A549 (cell line): ENCODE measurements around the gene CRMP1. TPM values are rescaled to one million over a fixed set of nuclear protein-coding genes. Genes with fewer than 3 reads are reported as not detected.
A peak's percentile ranks its signal among the peaks of the same experiment; 100 is the strongest.

Experiments
- ATAC-seq, 2 experiments: fragments of 200-7000 bp in 1 of 2; fragments of >200 bp in 1 of 2; cut with Nextera tagmentation in 1 of 2; cut with Tn5 transposase in 1 of 2; 3 replicates each; pipeline versions ENCODE4 v1.8.0 to v1.9.1; 2018 to 2020; ENCODE audit warnings: mild to moderate bottlenecking in 1 of 2, moderate library complexity in 1 of 2
- CTCF ChIA-PET: fragments of 300-600 bp; sonication (Branson Sonifier 250); formaldehyde crosslinking; extraction: SDS; loops from one replicate; lab custom pipeline; 2021; ENCODE audit warnings: antibody characterized with exemption, inconsistent platforms; lab: Yijun Ruan, JAX
- POLR2A ChIA-PET: fragments of 350-600 bp; formaldehyde crosslinking; extraction: SDS; loops from one replicate; lab custom pipeline; 2021; ENCODE audit warnings: antibody characterized with exemption, inconsistent platforms; lab: Yijun Ruan, JAX
- DNase-seq, 2 experiments: peaks; one replicate each; pipeline versions ENCODE4 v3.0.0 to v3.0.0-alpha.2; 2011 to 2016; ENCODE audit warnings: low read depth in 1 of 2, low spot score in 1 of 2
- FAIRE-seq: peaks from 2 replicates; lab custom pipeline; 2011; peaks lifted over from hg19 to GRCh38; lab: Jason Lieb, UNC
- H3K27ac ChIP-seq, 2 experiments: fragments of >200 bp; sonication (Bioruptor Twin); formaldehyde crosslinking; 3 replicates each; pipeline ENCODE4 v1.5.1; 2016 to 2017
- H3K4me1 ChIP-seq: fragments of >200 bp; sonication (Bioruptor Twin); formaldehyde crosslinking; 3 replicates; pipeline ENCODE4 v1.6.1; 2016
- H3K4me2 ChIP-seq: fragments of >200 bp; sonication (Bioruptor Twin); formaldehyde crosslinking; 3 replicates; pipeline ENCODE4 v1.6.1; 2016
- H3K4me3 ChIP-seq: fragments of >200 bp; sonication (Bioruptor Twin); formaldehyde crosslinking; 3 replicates; pipeline ENCODE4 v1.5.1; 2016
- H3K9me3 ChIP-seq: fragments of >200 bp; sonication (Bioruptor Twin); formaldehyde crosslinking; 3 replicates; pipeline ENCODE4 v1.6.1; 2016
- CBX2 ChIP-seq: fragments of 200-600 bp; sonication (generic); IDR thresholded peaks from 2 replicates; pipeline ENCODE4 v1.6.1; 2016; ENCODE audit warnings: low read depth, mild to moderate bottlenecking, borderline replicate concordance
- CTCF ChIP-seq: fragments of >200 bp; sonication (Bioruptor Twin); formaldehyde crosslinking; IDR thresholded peaks from 3 replicates; pipeline ENCODE4 v1.5.1; 2016
- E2F6 ChIP-seq: IDR thresholded peaks from 2 replicates; pipeline ENCODE4 v1.6.1; 2012; ENCODE audit warnings: low read depth, borderline replicate concordance
- EHF ChIP-seq: fragments of 250-450 bp; sonication (Bioruptor Pico); IDR thresholded peaks from 2 replicates; pipeline ENCODE4 v1.5.0; 2020; ENCODE audit warnings: mild to moderate bottlenecking
- ELK1 ChIP-seq: fragments of 150-350 bp; IDR thresholded peaks from 2 replicates; pipeline ENCODE4 v1.6.1; 2014; ENCODE audit warnings: low read depth, mild to moderate bottlenecking, low read length
- EP300 ChIP-seq, 2 experiments: fragments of >200 bp; sonication (Bioruptor Twin); formaldehyde crosslinking; IDR thresholded peaks; 2 replicates in 1 of 2; 3 replicates in 1 of 2; pipeline ENCODE4 v1.6.1; 2016 to 2017
- FOSB ChIP-seq: fragments of 250-450 bp; sonication (Bioruptor Pico); IDR thresholded peaks from 2 replicates; pipeline ENCODE4 v1.5.0; 2020; ENCODE audit warnings: mild to moderate bottlenecking, moderate library complexity
- FOSL2 ChIP-seq, 2 experiments: fragments of 450-650 bp in 1 of 2; fragments of >200 bp in 1 of 2; sonication (Bioruptor Twin) in 1 of 2; formaldehyde crosslinking; IDR thresholded peaks; 2 replicates each; pipeline versions ENCODE4 v1.5.0 to v1.6.1; 2016 to 2020; ENCODE audit warnings: mild to moderate bottlenecking in 1 of 2, moderate library complexity in 1 of 2
- FOXS1 ChIP-seq: fragments of 250-450 bp; sonication (Bioruptor Pico); IDR thresholded peaks from 2 replicates; pipeline ENCODE4 v1.5.0; 2020; ENCODE audit warnings: mild to moderate bottlenecking, moderate library complexity
- GATA3 ChIP-seq: IDR thresholded peaks from 2 replicates; pipeline ENCODE4 v1.6.1; 2012; ENCODE audit warnings: borderline replicate concordance
- HOXA7 ChIP-seq: fragments of 250-450 bp; sonication (Bioruptor Pico); IDR thresholded peaks from 2 replicates; pipeline ENCODE4 v1.5.0; 2020; ENCODE audit warnings: mild to moderate bottlenecking, moderate library complexity
- KDM1A ChIP-seq: fragments of 200-600 bp; sonication (generic); IDR thresholded peaks from 2 replicates; pipeline ENCODE4 v1.6.1; 2016; ENCODE audit warnings: low read depth, mild to moderate bottlenecking
- MAZ ChIP-seq: fragments of 150-350 bp; IDR thresholded peaks from 2 replicates; pipeline ENCODE4 v1.6.1; 2014; ENCODE audit warnings: antibody characterized with exemption, low read depth, low read length, borderline replicate concordance
- NFE2L2 ChIP-seq: fragments of 150-350 bp; conservative IDR thresholded peaks from 2 replicates; pipeline ENCODE4 v1.6.1; 2014; ENCODE audit warnings: low read length
- NR3C1 ChIP-seq: fragments of >200 bp; sonication (Bioruptor Twin); formaldehyde crosslinking; IDR thresholded peaks from 3 replicates; pipeline ENCODE4 v1.6.1; 2017
- PHF8 ChIP-seq: fragments of 200-600 bp; sonication (generic); IDR thresholded peaks from 2 replicates; pipeline ENCODE4 v1.6.1; 2016; ENCODE audit warnings: low read depth, mild to moderate bottlenecking, antibody characterized with exemption, moderate library complexity, borderline replicate concordance
- POLR2AphosphoS2 ChIP-seq: conservative IDR thresholded peaks from 2 replicates; pipeline ENCODE4 v1.6.1; 2012; ENCODE audit warnings: low read length, improper control_type of control experiment, inconsistent platforms
- RAD21 ChIP-seq, 2 experiments: fragments of >200 bp in 1 of 2; sonication (Bioruptor Twin) in 1 of 2; formaldehyde crosslinking in 1 of 2; IDR thresholded peaks in 1 of 2; conservative IDR thresholded peaks in 1 of 2; 2 replicates in 1 of 2; 3 replicates in 1 of 2; pipeline ENCODE4 v1.6.1; 2012 to 2018; ENCODE audit warnings: inconsistent platforms in 1 of 2
- TP53 ChIP-seq: fragments of 250-450 bp; sonication (Bioruptor Pico); IDR thresholded peaks from 2 replicates; pipeline ENCODE4 v1.5.0; 2021; ENCODE audit warnings: mild to moderate bottlenecking, moderate library complexity
- ZFP36 ChIP-seq: fragments of 450-650 bp; IDR thresholded peaks from 2 replicates; pipeline ENCODE4 v1.6.1; 2014; ENCODE audit warnings: borderline replicate concordance; ENCODE audit not compliant: partially characterized antibody
- WGBS: methylation state at CpG from one replicate; pipeline ENCODE4 v1.1.6; 2017; ENCODE audit errors: missing lambda C conversion rate; 5-methylcytosine and 5-hydroxymethylcytosine counted together
- polyA plus RNA-seq, 4 experiments: library from polyadenylated mRNA; depleted of rRNA in 3 of 4; stranded (reverse); fragments of >200 nt; fragmentation: RNase III in 1 of 4; extraction: RNeasy Plus Mini Kit Qiagen cat#74134 plus additional on column Dnase treatment in 1 of 4; gene quantifications; 2 replicates in 3 of 4; 3 replicates in 1 of 4; pipeline ENCODE4 v1.2.3, GENCODE V29; 2011 to 2017

Gene CRMP1
- polyA plus RNA-seq, 2 of the 4 experiments (the other 2 are of a cell fraction): 0.74 to 0.80 TPM

- 91% methylated on average over 13 of the region's 13 CpGs for WGBS
- DNase-seq: no peak
- POLR2A ChIA-PET: no interaction called here
- Histone ChIP-seq H3K4me1 (peaks cover 3% of the 10 kb centered on the region; the same call in 1 of the 3 replicates), H3K4me3 (no peak overlapping the region), H3K4me2 (no peak overlapping the region), H3K9me3 (no peaks in the 10 kb centered on the region)
- ATAC-seq: no peak
- no peak for FAIRE-seq
- TF ChIP-seq CTCF (no peak), NFE2L2 (no peak), FOSB (CRISPR knock-in tag) (no peak), FOXS1 (CRISPR knock-in tag) (no peak), ELK1 (no peak), POLR2AphosphoS2 (no peak), TP53 (CRISPR knock-in tag) (no peak), NR3C1 (no peak), GATA3 (no peak), ZFP36 (no peak)
- TF ChIP-seq, all 56 proteins: peak for 0
- no peak overlapping the region for H3K27ac ChIP-seq
- CTCF ChIA-PET: no interaction called here
Measured at GRCh38 chr4:5793514-5793913, 99.4 kb downstream of the CRMP1 start.

- H3K4me1 ChIP-seq: peaks cover 3% of the 10 kb centered on the region; the same call in 1 of the 3 replicates
- no peak overlapping the region for H3K4me3 ChIP-seq
- ChIA-PET CTCF (interaction anchor here (0.9 to 2.5 kb wide), 8 partner anchors 9 to 742 kb away, joined by 3 to 13 read pairs (median 5); partner anchors contain the start of gene EVC2), POLR2A (no interaction called here)
- no peaks in the 10 kb centered on the region for H3K9me3 ChIP-seq
- FAIRE-seq (no peak), DNase-seq (no peak), ATAC-seq (no peak)
- no peak for TF ChIP-seq FOSL2 (IDR thresholded peaks at IDR 0.05)
- TF ChIP-seq FOSL2 (CRISPR knock-in tag; IDR thresholded peaks at IDR 0.05): no peak
- no peak for TF ChIP-seq CBX2
- no peak for TF ChIP-seq KDM1A
- no peak for TF ChIP-seq MAZ
- TF ChIP-seq EHF (CRISPR knock-in tag): no peak
- no peak for TF ChIP-seq PHF8
- no peak for TF ChIP-seq E2F6
- no peak for TF ChIP-seq RAD21 (conservative IDR thresholded peaks at IDR 0.05 in 1 of 2, IDR thresholded peaks at IDR 0.05 in 1 of 2)
- TF ChIP-seq HOXA7 (CRISPR knock-in tag): no peak
- H3K27ac ChIP-seq: no peak overlapping the region
- 85% methylated on average over 3 of the region's 3 CpGs for WGBS
- no peak overlapping the region for H3K4me2 ChIP-seq
Measured at GRCh38 chr4:5791654-5792053, 101.2 kb downstream of the CRMP1 start.

GRCh38 chr4:5790546-5790857 lies 102.4 kb downstream of the CRMP1 start:
- ATAC-seq (no peak), FAIRE-seq (no peak), DNase-seq (no peak)
- H3K4me2 ChIP-seq: no peak overlapping the region
- ChIA-PET CTCF (interaction anchor here (0.6 to 2.5 kb wide), 30 partner anchors 8 to 1121 kb away, joined by 3 to 13 read pairs (median 4); partner anchors contain the start of gene EVC2), POLR2A (no interaction called here)
- H3K27ac ChIP-seq: no peak overlapping the region
- H3K9me3 ChIP-seq: no peaks in the 10 kb centered on the region
- no peak overlapping the region for H3K4me3 ChIP-seq
- peaks cover 3% of the 10 kb centered on the region; the same call in 1 of the 3 replicates for H3K4me1 ChIP-seq
- WGBS: 0% methylated on average over 1 of the region's 1 CpG
- no peak for TF ChIP-seq EP300 (IDR thresholded peaks at IDR 0.05)
- TF ChIP-seq CTCF: peak; percentile 3; the same call in 1 of the 3 replicates
